Liver (tissue), 3 donors: ENCODE data around the gene BRCA1.

Experiments
- REST ChIP-seq: IDR thresholded peaks from 2 replicates; pipeline ENCODE4 v1.6.1; 2016; ENCODE audit warnings: antibody characterized with exemption, mild to moderate bottlenecking
- SP1 ChIP-seq: IDR thresholded peaks from 2 replicates; pipeline ENCODE4 v1.6.1; 2018; ENCODE audit warnings: antibody characterized with exemption, mild to moderate bottlenecking
- TF ChIP-seq, protein P1 (sequence below): fragments of 150-350 bp; IDR thresholded peaks from 2 replicates; pipeline ENCODE4 v1.5.1; 2017; ENCODE audit warnings: improper control_type of control experiment, low read depth, low read length; ENCODE audit not compliant: missing input control
- TF ChIP-seq, protein P2 (sequence below): IDR thresholded peaks from 2 replicates; pipeline ENCODE4 v1.6.1; 2016; ENCODE audit warnings: antibody characterized with exemption
- donor health status: healthy.
- donor health status: healthy.

DNA sequence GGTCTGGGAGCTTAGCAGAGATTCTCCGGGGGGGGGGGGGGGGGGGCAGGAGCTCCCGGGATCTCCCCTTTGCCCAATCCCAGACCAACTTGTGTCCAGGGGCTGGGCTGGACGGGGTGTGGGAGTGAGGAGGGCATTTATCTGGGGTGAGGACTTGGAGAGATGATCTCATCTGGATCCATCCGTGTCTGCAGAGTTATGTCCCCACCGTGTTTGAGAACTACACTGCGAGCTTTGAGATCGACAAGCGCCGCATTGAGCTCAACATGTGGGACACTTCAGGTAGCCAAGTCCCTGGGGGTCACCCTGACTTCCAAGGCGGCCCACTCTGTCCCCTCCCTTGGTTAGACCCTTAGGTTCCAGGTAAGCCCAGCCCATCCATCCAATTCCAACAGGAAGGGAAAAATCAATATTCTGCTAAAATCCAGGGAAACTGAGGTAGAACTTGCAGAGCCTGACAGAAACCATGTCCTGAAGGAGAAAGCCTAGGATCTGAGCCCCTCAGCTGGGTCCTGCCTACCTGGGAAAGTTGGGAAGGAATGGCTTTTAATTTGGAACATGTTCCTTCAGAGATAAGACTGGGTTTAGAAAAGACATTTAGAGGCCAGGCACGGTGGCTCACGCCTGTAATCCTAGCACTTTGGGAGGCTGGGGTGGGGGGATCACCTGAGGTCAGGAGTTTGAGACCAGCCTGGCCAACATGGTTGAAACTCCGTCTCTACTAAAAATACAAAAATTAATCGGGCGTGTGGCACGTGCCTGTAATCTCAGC lies 99.2 kb downstream of the BRCA1 start:
- TF ChIP-seq, protein P1, sequence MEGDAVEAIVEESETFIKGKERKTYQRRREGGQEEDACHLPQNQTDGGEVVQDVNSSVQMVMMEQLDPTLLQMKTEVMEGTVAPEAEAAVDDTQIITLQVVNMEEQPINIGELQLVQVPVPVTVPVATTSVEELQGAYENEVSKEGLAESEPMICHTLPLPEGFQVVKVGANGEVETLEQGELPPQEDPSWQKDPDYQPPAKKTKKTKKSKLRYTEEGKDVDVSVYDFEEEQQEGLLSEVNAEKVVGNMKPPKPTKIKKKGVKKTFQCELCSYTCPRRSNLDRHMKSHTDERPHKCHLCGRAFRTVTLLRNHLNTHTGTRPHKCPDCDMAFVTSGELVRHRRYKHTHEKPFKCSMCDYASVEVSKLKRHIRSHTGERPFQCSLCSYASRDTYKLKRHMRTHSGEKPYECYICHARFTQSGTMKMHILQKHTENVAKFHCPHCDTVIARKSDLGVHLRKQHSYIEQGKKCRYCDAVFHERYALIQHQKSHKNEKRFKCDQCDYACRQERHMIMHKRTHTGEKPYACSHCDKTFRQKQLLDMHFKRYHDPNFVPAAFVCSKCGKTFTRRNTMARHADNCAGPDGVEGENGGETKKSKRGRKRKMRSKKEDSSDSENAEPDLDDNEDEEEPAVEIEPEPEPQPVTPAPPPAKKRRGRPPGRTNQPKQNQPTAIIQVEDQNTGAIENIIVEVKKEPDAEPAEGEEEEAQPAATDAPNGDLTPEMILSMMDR: no peak
- TF ChIP-seq, protein P2, sequence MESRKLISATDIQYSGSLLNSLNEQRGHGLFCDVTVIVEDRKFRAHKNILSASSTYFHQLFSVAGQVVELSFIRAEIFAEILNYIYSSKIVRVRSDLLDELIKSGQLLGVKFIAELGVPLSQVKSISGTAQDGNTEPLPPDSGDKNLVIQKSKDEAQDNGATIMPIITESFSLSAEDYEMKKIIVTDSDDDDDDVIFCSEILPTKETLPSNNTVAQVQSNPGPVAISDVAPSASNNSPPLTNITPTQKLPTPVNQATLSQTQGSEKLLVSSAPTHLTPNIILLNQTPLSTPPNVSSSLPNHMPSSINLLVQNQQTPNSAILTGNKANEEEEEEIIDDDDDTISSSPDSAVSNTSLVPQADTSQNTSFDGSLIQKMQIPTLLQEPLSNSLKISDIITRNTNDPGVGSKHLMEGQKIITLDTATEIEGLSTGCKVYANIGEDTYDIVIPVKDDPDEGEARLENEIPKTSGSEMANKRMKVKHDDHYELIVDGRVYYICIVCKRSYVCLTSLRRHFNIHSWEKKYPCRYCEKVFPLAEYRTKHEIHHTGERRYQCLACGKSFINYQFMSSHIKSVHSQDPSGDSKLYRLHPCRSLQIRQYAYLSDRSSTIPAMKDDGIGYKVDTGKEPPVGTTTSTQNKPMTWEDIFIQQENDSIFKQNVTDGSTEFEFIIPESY: no peak
- TF ChIP-seq REST (no peak), SP1 (no peak)
